K562 (cell line): ENCODE data around the gene ZNF280C. TPM values are rescaled to one million over a fixed set of nuclear protein-coding genes. Genes with fewer than 3 reads are reported as not detected.

Experiments
- CBX2 ChIP-seq: fragments of 200-600 bp; sonication (generic); IDR thresholded peaks from one replicate; pipeline ENCODE4 v1.6.1; 2012; ENCODE audit warnings: mild to moderate bottlenecking, low read length, inconsistent platforms; ENCODE audit not compliant: insufficient read depth, poor library complexity, severe bottlenecking
- ELK3 ChIP-seq: fragments of 450-650 bp; formaldehyde crosslinking; IDR thresholded peaks from 2 replicates; pipeline ENCODE4 v1.4.0; 2020; ENCODE audit warnings: mild to moderate bottlenecking
- GABPB1 ChIP-seq: sonication (generic); formaldehyde crosslinking; IDR thresholded peaks from 2 replicates; pipeline ENCODE4 v1.8.0; 2022; ENCODE audit warnings: mild to moderate bottlenecking, missing genetic modification reagents
- KDM4B ChIP-seq, 2 experiments: fragments of 450-650 bp in 1 of 2; sonication (generic) in 1 of 2; IDR thresholded peaks; 2 replicates each; pipeline ENCODE4 v1.6.1; 2016 to 2017; ENCODE audit warnings: borderline replicate concordance in 2 of 2, antibody characterized with exemption in 1 of 2, low read depth in 1 of 2, mild to moderate bottlenecking in 1 of 2
- KDM5B ChIP-seq: fragments of 200-600 bp; sonication (generic); IDR thresholded peaks from 2 replicates; pipeline ENCODE4 v1.6.1; 2012; ENCODE audit warnings: low read depth, mild to moderate bottlenecking, moderate library complexity, low read length, control low read depth, inconsistent platforms; ENCODE audit not compliant: insufficient replicate concordance
- NBN ChIP-seq: fragments of 450-650 bp; IDR thresholded peaks from 2 replicates; pipeline ENCODE4 v1.6.1; 2016; ENCODE audit warnings: low read depth, mild to moderate bottlenecking
- NR0B1 ChIP-seq: fragments of 450-650 bp; IDR thresholded peaks from one replicate; pipeline ENCODE4 v1.6.1; 2018; ENCODE audit warnings: mild to moderate bottlenecking, moderate library complexity; ENCODE audit not compliant: partially characterized antibody
- YBX1 ChIP-seq: fragments of 450-650 bp; IDR thresholded peaks from 2 replicates; pipeline ENCODE4 v1.7.1; 2016; ENCODE audit warnings: mild to moderate bottlenecking
- ZNF609 ChIP-seq: sonication (generic); formaldehyde crosslinking; IDR thresholded peaks from 2 replicates; pipeline ENCODE4 v1.8.1; 2023; ENCODE audit warnings: missing genetic modification reagents, mild to moderate bottlenecking, borderline replicate concordance
- polyA plus RNA-seq, 8 experiments: library from polyadenylated mRNA; depleted of rRNA in 4 of 8; stranded (reverse) in 5 of 8; unstranded in 3 of 8; fragments of >200 nt; fragmentation: Nextera tagmentation in 2 of 8; fragmentation: Illumina TruSeq in 1 of 8; extraction: Ambion mirVana in 2 of 8; extraction: Trizol in 1 of 8; gene quantifications; 2 replicates each; pipeline versions ENCODE4 v1.2.1 to v1.2.3, GENCODE V29; 2011 to 2014; ENCODE audit warnings: inconsistent platforms in 1 of 8, missing spikeins in 1 of 8
- total RNA-seq, 7 experiments: library from RNA; depleted of rRNA in 6 of 7; stranded (reverse); fragments of >200 nt in 6 of 7; fragmentation: Illumina TruSeq in 2 of 7; extraction: Trizol in 2 of 7; gene quantifications; 2 replicates each; pipeline versions ENCODE4 v1.2.1 to v1.2.3, GENCODE V29; 2011 to 2021; ENCODE audit warnings: low replicate concordance in 1 of 7
- TF ChIP-seq, protein P1 (sequence below): fragments of 450-650 bp; IDR thresholded peaks from 2 replicates; pipeline ENCODE4 v1.6.1; 2016; ENCODE audit warnings: low read depth

ZNF280C gene
- total and polyA plus RNA-seq, 9 of the 15 experiments (the other 6 are each of a cell fraction or from before 2014, with no cell fraction given) = 1.6 to 8.3 (median 4.4) TPM

DNA sequence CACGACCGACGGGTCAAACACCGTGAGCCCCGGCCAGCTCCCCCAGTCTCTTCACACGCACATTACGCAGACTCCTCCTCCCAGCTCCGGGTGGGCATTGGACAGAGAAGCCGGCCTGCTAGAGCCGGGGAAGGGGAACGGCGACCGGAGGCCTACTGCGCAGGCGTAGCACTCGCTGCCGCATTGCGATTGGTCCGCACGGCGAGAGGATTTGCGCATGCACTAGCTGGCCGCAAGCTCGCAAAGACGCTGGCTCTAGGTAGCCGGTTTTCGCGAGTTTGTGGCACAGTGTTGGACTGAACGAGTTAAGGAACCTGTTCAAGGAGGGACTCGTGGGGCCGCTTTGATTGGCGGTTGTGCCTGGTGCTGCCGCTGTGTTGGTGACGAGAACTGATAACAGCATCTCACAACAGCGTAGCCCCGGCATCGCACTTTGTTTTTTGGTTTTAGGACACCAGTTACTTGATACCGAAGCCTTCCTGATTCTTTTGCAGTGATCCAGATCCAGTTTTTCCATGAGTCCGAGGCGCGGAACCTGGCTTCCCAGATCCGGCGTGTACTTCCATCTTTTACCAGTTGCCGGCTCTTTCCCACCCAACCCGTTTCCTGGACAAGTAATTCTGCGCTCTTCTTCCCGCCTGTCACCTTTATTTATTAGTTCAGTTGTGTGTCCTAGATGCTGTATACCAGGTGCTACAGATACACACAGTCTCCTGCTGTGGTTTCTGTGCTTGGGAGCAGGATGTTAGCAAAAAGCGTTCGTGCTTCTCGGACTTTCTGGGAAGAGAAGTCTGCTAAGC lies 102.8 kb downstream of the ZNF280C start, which contains the start of gene AIFM1 (continued):
- TF ChIP-seq KDM4B (IDR thresholded peaks at IDR 0.05; ENCODE audit: borderline replicate concordance in 2 of 2, low read depth in 1 of 2) = peak in 1 of 2 experiments; percentile 59; a peak in 1 of 4 replicates
- TF ChIP-seq NR0B1 = no peak
- TF ChIP-seq YBX1 = no peak
- TF ChIP-seq CBX2 = no peak
- TF ChIP-seq, protein P1, sequence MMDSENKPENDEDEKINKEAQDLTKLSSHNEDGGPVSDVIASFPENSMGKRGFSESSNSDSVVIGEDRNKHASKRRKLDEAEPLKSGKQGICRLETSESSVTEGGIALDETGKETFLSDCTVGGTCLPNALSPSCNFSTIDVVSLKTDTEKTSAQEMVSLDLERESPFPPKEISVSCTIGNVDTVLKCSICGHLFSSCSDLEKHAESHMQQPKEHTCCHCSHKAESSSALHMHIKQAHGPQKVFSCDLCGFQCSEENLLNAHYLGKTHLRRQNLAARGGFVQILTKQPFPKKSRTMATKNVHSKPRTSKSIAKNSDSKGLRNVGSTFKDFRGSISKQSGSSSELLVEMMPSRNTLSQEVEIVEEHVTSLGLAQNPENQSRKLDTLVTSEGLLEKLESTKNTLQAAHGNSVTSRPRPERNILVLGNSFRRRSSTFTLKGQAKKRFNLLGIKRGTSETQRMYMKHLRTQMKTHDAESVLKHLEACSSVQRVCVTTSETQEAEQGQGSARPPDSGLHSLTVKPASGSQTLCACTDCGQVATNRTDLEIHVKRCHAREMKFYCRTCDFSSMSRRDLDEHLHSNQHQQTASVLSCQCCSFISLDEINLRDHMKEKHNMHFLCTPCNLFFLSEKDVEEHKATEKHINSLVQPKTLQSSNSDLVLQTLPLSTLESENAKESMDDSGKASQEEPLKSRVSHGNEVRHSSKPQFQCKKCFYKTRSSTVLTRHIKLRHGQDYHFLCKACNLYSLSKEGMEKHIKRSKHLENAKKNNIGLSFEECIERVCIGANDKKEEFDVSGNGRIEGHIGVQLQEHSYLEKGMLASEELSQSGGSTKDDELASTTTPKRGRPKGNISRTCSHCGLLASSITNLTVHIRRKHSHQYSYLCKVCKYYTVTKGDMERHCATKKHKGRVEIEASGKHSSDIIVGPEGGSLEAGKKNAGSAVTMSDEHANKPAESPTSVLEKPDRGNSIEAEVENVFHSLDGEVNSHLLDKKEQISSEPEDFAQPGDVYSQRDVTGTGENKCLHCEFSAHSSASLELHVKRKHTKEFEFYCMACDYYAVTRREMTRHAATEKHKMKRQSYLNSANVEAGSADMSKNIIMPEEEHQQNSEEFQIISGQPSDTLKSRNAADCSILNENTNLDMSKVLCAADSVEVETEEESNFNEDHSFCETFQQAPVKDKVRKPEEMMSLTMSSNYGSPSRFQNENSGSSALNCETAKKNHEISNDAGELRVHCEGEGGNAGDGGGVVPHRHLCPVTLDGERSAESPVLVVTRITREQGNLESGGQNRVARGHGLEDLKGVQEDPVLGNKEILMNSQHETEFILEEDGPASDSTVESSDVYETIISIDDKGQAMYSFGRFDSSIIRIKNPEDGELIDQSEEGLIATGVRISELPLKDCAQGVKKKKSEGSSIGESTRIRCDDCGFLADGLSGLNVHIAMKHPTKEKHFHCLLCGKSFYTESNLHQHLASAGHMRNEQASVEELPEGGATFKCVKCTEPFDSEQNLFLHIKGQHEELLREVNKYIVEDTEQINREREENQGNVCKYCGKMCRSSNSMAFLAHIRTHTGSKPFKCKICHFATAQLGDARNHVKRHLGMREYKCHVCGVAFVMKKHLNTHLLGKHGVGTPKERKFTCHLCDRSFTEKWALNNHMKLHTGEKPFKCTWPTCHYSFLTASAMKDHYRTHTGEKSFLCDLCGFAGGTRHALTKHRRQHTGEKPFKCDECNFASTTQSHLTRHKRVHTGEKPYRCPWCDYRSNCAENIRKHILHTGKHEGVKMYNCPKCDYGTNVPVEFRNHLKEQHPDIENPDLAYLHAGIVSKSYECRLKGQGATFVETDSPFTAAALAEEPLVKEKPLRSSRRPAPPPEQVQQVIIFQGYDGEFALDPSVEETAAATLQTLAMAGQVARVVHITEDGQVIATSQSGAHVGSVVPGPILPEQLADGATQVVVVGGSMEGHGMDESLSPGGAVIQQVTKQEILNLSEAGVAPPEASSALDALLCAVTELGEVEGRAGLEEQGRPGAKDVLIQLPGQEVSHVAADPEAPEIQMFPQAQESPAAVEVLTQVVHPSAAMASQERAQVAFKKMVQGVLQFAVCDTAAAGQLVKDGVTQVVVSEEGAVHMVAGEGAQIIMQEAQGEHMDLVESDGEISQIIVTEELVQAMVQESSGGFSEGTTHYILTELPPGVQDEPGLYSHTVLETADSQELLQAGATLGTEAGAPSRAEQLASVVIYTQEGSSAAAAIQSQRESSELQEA = no peak
- TF ChIP-seq NBN = peak; percentile 92
- TF ChIP-seq KDM5B = peak; percentile 65
- TF ChIP-seq ELK3 (CRISPR knock-in tag) = no peak
- TF ChIP-seq ZNF609 = no peak
- TF ChIP-seq GABPB1 (CRISPR knock-in tag) = peak; percentile 69
